Gastroesophageal sphincter (tissue), 3 donors: ENCODE data around the gene LEFTY2.
"Not testable (repeated sequence)": the region's sequence is repeated elsewhere in the genome, so short reads cannot be mapped to it uniquely, and the experiment has no call there.

ENCODE experiments used
- EP300 ChIP-seq: sonication (generic); formaldehyde crosslinking; IDR thresholded peaks from one replicate; pipeline ENCODE4 v1.6.1; 2017; ENCODE audit warnings: antibody characterized with exemption, mild to moderate bottlenecking
- POLR2A ChIP-seq, 2 donors: fragments of 450-650 bp; IDR thresholded peaks; one replicate each; pipeline ENCODE4 v1.6.1; 2017; ENCODE audit warnings: antibody characterized with exemption in 2 of 2, mild to moderate bottlenecking in 2 of 2, moderate library complexity in 1 of 2
- POLR2AphosphoS5 ChIP-seq: sonication (generic); formaldehyde crosslinking; IDR thresholded peaks from one replicate; pipeline ENCODE4 v1.6.1; 2017; ENCODE audit warnings: antibody characterized with exemption
- TF ChIP-seq, protein P1 (sequence below), 4 experiments: fragments of 200-600 bp in 2 of 4; fragments of 450-650 bp in 2 of 4; sonication (generic) in 1 of 4; IDR thresholded peaks; one replicate each; pipeline ENCODE4 v1.5.1; 2017 to 2019; ENCODE audit warnings: antibody characterized with exemption in 4 of 4, mild to moderate bottlenecking in 2 of 4, moderate library complexity in 2 of 4

- TF ChIP-seq, protein P1, sequence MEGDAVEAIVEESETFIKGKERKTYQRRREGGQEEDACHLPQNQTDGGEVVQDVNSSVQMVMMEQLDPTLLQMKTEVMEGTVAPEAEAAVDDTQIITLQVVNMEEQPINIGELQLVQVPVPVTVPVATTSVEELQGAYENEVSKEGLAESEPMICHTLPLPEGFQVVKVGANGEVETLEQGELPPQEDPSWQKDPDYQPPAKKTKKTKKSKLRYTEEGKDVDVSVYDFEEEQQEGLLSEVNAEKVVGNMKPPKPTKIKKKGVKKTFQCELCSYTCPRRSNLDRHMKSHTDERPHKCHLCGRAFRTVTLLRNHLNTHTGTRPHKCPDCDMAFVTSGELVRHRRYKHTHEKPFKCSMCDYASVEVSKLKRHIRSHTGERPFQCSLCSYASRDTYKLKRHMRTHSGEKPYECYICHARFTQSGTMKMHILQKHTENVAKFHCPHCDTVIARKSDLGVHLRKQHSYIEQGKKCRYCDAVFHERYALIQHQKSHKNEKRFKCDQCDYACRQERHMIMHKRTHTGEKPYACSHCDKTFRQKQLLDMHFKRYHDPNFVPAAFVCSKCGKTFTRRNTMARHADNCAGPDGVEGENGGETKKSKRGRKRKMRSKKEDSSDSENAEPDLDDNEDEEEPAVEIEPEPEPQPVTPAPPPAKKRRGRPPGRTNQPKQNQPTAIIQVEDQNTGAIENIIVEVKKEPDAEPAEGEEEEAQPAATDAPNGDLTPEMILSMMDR (IDR thresholded peaks at IDR 0.05) = not testable (repeated sequence)
- TF ChIP-seq POLR2AphosphoS5; POLR2A (IDR thresholded peaks at IDR 0.05); EP300: not testable (repeated sequence)
These were observed 11.6 kb downstream of the LEFTY2 start for GRCh38 chr1:225929462-225929861.
